Neuronal stem cell (in vitro differentiated cells): Measurements from ENCODE around the gene COASY.
"Not testable (repeated sequence)": the region's sequence is repeated elsewhere in the genome, so short reads cannot be mapped to it uniquely, and the experiment has no call there.

Experiments
- DNase-seq: peaks from one replicate; pipeline ENCODE4 v3.0.0-alpha.2; 2013; ENCODE audit warnings: low spot score
- H2AFZ ChIP-seq: one replicate; pipeline ENCODE4 v1.6.1; 2013; ENCODE audit warnings: mild to moderate bottlenecking, low read length, inconsistent platforms
- H2AK5ac ChIP-seq: 2 replicates; pipeline ENCODE4 v1.6.1; 2013; ENCODE audit warnings: low read depth, mild to moderate bottlenecking, inconsistent platforms, low read length, moderate library complexity, mixed read lengths
- H2BK120ac ChIP-seq: 2 replicates; pipeline ENCODE4 v1.6.1; 2013; ENCODE audit warnings: low read depth, mild to moderate bottlenecking, inconsistent platforms, low read length, moderate library complexity, mixed read lengths
- H2BK12ac ChIP-seq: one replicate; pipeline ENCODE4 v1.6.1; 2013; ENCODE audit warnings: low read length, inconsistent platforms
- H2BK15ac ChIP-seq: 2 replicates; pipeline ENCODE4 v1.6.1; 2013; ENCODE audit warnings: mild to moderate bottlenecking, low read length, inconsistent platforms, mixed read lengths
- H2BK5ac ChIP-seq: one replicate; pipeline ENCODE4 v1.6.1; 2013; ENCODE audit warnings: inconsistent platforms, mild to moderate bottlenecking, low read length, moderate library complexity
- H3K14ac ChIP-seq: one replicate; pipeline ENCODE4 v1.6.1; 2013; ENCODE audit warnings: low read length, inconsistent platforms
- H3K18ac ChIP-seq: 2 replicates; pipeline ENCODE4 v1.6.1; 2013; ENCODE audit warnings: low read length, inconsistent platforms
- H3K23ac ChIP-seq: 2 replicates; pipeline ENCODE4 v1.6.1; 2013; ENCODE audit warnings: low read depth, mild to moderate bottlenecking, mixed read lengths, low read length, inconsistent platforms; ENCODE audit not compliant: poor library complexity
- H3K27ac ChIP-seq: replicated peaks from 3 replicates; pipeline ENCODE4 v1.5.1; 2013; ENCODE audit warnings: low read length, inconsistent platforms
- H3K27me3 ChIP-seq, 3 experiments: 2 replicates each; pipeline ENCODE4 v1.6.1; 2013; ENCODE audit warnings: low read length in 3 of 3, mild to moderate bottlenecking in 2 of 3, inconsistent platforms in 1 of 3, low read depth in 1 of 3, mixed read lengths in 1 of 3, moderate library complexity in 1 of 3; ENCODE audit not compliant: control insufficient read depth in 3 of 3, insufficient read depth in 3 of 3
- H3K36me3 ChIP-seq, 2 donors: replicated peaks in 1 of 2; 2 replicates each; pipeline ENCODE4 v1.6.1; 2013; ENCODE audit warnings: low read length in 2 of 2; ENCODE audit not compliant: control insufficient read depth in 2 of 2, insufficient read depth in 2 of 2
- H3K4ac ChIP-seq: 2 replicates; pipeline ENCODE4 v1.6.1; 2013; ENCODE audit warnings: inconsistent platforms, mild to moderate bottlenecking, low read length, moderate library complexity
- H3K4me1 ChIP-seq, 2 donors: 1 replicate in 1 of 2; 2 replicates in 1 of 2; pipeline ENCODE4 v1.6.1; 2013; ENCODE audit warnings: low read length in 2 of 2, low read depth in 1 of 2; ENCODE audit not compliant: control insufficient read depth in 2 of 2, insufficient read depth in 1 of 2
- H3K4me2 ChIP-seq: one replicate; pipeline ENCODE4 v1.6.1; 2013; ENCODE audit warnings: mild to moderate bottlenecking, low read length, inconsistent platforms; ENCODE audit not compliant: insufficient read depth, poor library complexity, severe bottlenecking
- H3K4me3 ChIP-seq, 2 donors: 2 replicates each; pipeline ENCODE4 v1.5.1; 2013; ENCODE audit warnings: low read length in 2 of 2, mild to moderate bottlenecking in 2 of 2, inconsistent platforms in 1 of 2, moderate library complexity in 1 of 2
- H3K79me1 ChIP-seq: one replicate; pipeline ENCODE4 v1.6.1; 2013; ENCODE audit warnings: low read depth, mild to moderate bottlenecking, inconsistent platforms, low read length, moderate library complexity
- H3K9ac ChIP-seq: one replicate; pipeline ENCODE4 v1.6.1; 2013; ENCODE audit warnings: mild to moderate bottlenecking, low read depth, low read length, inconsistent platforms; ENCODE audit not compliant: poor library complexity
- H3K9me3 ChIP-seq, 2 donors: replicated peaks in 1 of 2; 2 replicates each; pipeline versions ENCODE3 to v1.6.1; 2013; ENCODE audit warnings: low read length in 2 of 2, mild to moderate bottlenecking in 2 of 2, inconsistent platforms in 1 of 2, low read depth in 1 of 2, mixed read lengths in 1 of 2, moderate library complexity in 1 of 2; ENCODE audit not compliant: control insufficient read depth in 2 of 2, insufficient read depth in 1 of 2
- H4K8ac ChIP-seq: one replicate; pipeline ENCODE4 v1.6.1; 2013; ENCODE audit warnings: low read depth, mild to moderate bottlenecking, inconsistent platforms, low read length, moderate library complexity
- H4K91ac ChIP-seq: one replicate; pipeline ENCODE4 v1.6.1; 2013; ENCODE audit warnings: low read length, low read depth, mild to moderate bottlenecking, inconsistent platforms; ENCODE audit not compliant: poor library complexity
- WGBS, 2 donors: extraction: QIAGEN DNeasy Blood & Tissue Kit; methylation state at CpG; one replicate each; pipeline ENCODE4 v1.1.7; 2013; ENCODE audit warnings: missing lambda C conversion rate in 2 of 2, mixed read lengths in 1 of 2; ENCODE audit not compliant: insufficient read length in 2 of 2, insufficient replicate concordance in 1 of 2; ENCODE audit errors: extremely low coverage in 2 of 2; 5-methylcytosine and 5-hydroxymethylcytosine counted together

Gene COASY

GRCh38 chr17:42547698-42548069, 14.3 kb upstream of the COASY start:
- WGBS, 2 donors: no CpG with 5 or more reads among the region's 14 CpGs
- H2AK5ac ChIP-seq: peak overlapping the region; percentile 96
- peaks cover 0 to 5% of the 10 kb centered on the region in 2 donors for H3K4me1 ChIP-seq
- no peak overlapping the region for H2AFZ ChIP-seq
- no peak overlapping the region for H2BK5ac ChIP-seq
- no peak overlapping the region for H3K4me3 ChIP-seq
- H3K27me3 ChIP-seq: no peaks in the 10 kb centered on the region
- no peak overlapping the region for H4K91ac ChIP-seq
- peak overlapping the region; percentile 89 for H2BK15ac ChIP-seq
- peak overlapping the region; percentile 83 for H3K18ac ChIP-seq
- no peak overlapping the region for H3K14ac ChIP-seq
- no peak overlapping the region for H3K27ac ChIP-seq
- H2BK120ac ChIP-seq: peak overlapping the region; percentile 83
- H3K79me1 ChIP-seq: peaks cover 1% of the 10 kb centered on the region
- no peaks in the 10 kb centered on the region for H3K9me3 ChIP-seq
- no peak overlapping the region for H4K8ac ChIP-seq
- H3K4ac ChIP-seq: no peak overlapping the region
- peak overlapping the region; percentile 98 for H3K23ac ChIP-seq
- H3K4me2 ChIP-seq: peak overlapping the region; percentile 73
- no peak overlapping the region for H3K9ac ChIP-seq
- no peak for DNase-seq
- peak overlapping the region; percentile 73 for H2BK12ac ChIP-seq
- H3K36me3 ChIP-seq: peaks cover 10 to 24% of the 10 kb centered on the region in 2 donors

GRCh38 chr17:42548070-42548837, 13.7 kb upstream of the COASY start:
- Histone ChIP-seq H3K9me3 (no peaks in the 10 kb centered on the region), H2BK15ac (peak overlapping the region; percentile 89), H2AK5ac (peak overlapping the region; percentile 96), H3K36me3 (peaks cover 7 to 19% of the 10 kb centered on the region in 2 donors), H3K4me1 (peaks cover 0 to 5% of the 10 kb centered on the region in 2 donors), H4K8ac (peak overlapping the region; percentile 92), H3K27me3 (no peaks in the 10 kb centered on the region), H3K79me1 (peaks cover 3% of the 10 kb centered on the region), H2BK5ac (no peak overlapping the region), H3K4me3 (peak overlapping the region in 1 of 2 donors; percentile 78), H3K4me2 (peak overlapping the region; percentile 73), H2BK12ac (no peak overlapping the region), H3K27ac (peak overlapping the region; percentile 87), H2BK120ac (peak overlapping the region; percentile 83), H3K9ac (peak overlapping the region; percentile 97), H3K4ac (no peak overlapping the region), H4K91ac (no peak overlapping the region), H2AFZ (no peak overlapping the region), H3K14ac (no peak overlapping the region), H3K23ac (peak overlapping the region; percentile 98), H3K18ac (peak overlapping the region; percentile 99)
- WGBS, 2 donors: no CpG with 5 or more reads among the region's 74 CpGs
- DNase-seq: peak; percentile 71

- Histone ChIP-seq H3K23ac (no peak overlapping the region), H3K9ac (no peak overlapping the region), H2BK15ac (no peak overlapping the region), H2BK12ac (no peak overlapping the region), H2BK5ac (no peak overlapping the region), H3K4me3 (no peak overlapping the region), H3K4me1 (peaks cover 0 to 9% of the 10 kb centered on the region in 2 donors), H3K18ac (no peak overlapping the region), H2BK120ac (no peak overlapping the region), H2AFZ (no peak overlapping the region), H3K9me3 (no peaks in the 10 kb centered on the region), H3K79me1 (peaks cover 6% of the 10 kb centered on the region), H3K14ac (no peak overlapping the region), H3K4ac (no peak overlapping the region), H3K27me3 (no peaks in the 10 kb centered on the region), H3K36me3 (peaks cover 4 to 10% of the 10 kb centered on the region in 2 donors), H4K91ac (no peak overlapping the region), H2AK5ac (no peak overlapping the region), H3K4me2 (peak overlapping the region; percentile 73), H3K27ac (peak overlapping the region; percentile 87), H4K8ac (no peak overlapping the region)
- WGBS, 2 donors: no CpG with 5 or more reads among the region's 14 CpGs
- DNase-seq: no peak
These were observed 12.8 kb upstream of the COASY start for GRCh38 chr17:42548993-42549755.

- H3K27me3 ChIP-seq, H2BK15ac ChIP-seq, H3K9me3 ChIP-seq, H3K27ac ChIP-seq, H3K36me3 ChIP-seq, H3K4ac ChIP-seq, H3K18ac ChIP-seq, H3K14ac ChIP-seq, H3K79me1 ChIP-seq, H2BK12ac ChIP-seq, H2AFZ ChIP-seq, H3K9ac ChIP-seq, DNase-seq, H4K91ac ChIP-seq: not testable (repeated sequence)
- Histone ChIP-seq H4K8ac (peak within 1 kb of the TSS; percentile 43), H2BK5ac (peak within 1 kb of the TSS; percentile 66), H2AK5ac (peak within 1 kb of the TSS; percentile 54), H3K4me3 (peak within 1 kb of the TSS; percentile 89 to 97), H3K4me2 (peak within 1 kb of the TSS; percentile 72), H3K23ac (peak within 1 kb of the TSS; percentile 37), H2BK120ac (peak within 1 kb of the TSS; percentile 72), H3K4me1 (peaks cover 6 to 13% of the 10 kb centered on the region in 2 donors)
- WGBS, 2 donors: no CpG with 5 or more reads among the region's 15 CpGs
These were observed 9.2 kb upstream of the COASY start, which contains the start of gene HSD17B1 for GRCh38 chr17:42552736-42553135. TSS of gene HSD17B1 (plus strand) at chr17:42552923. CDS start at chr17:42552934, 11 bp downstream.
